HepG2 (cell line): ENCODE data around the gene TCF25. TPM values are rescaled to one million over a fixed set of nuclear protein-coding genes. Genes with fewer than 3 reads are reported as not detected.

ENCODE experiments used
- GLI4 ChIP-seq: sonication (generic); formaldehyde crosslinking; IDR thresholded peaks from 2 replicates; pipeline ENCODE4 v1.5.1; 2020; ENCODE audit warnings: missing genetic modification reagents, mild to moderate bottlenecking, moderate library complexity, borderline replicate concordance
- PHF5A ChIP-seq: IDR thresholded peaks from one replicate; pipeline ENCODE4 v1.6.1; 2018; ENCODE audit warnings: low read depth, missing genetic modification reagents; ENCODE audit not compliant: unreplicated experiment
- POGZ ChIP-seq: sonication (generic); formaldehyde crosslinking; IDR thresholded peaks from 2 replicates; pipeline ENCODE4 v1.4.0; 2020; ENCODE audit warnings: mild to moderate bottlenecking, missing genetic modification reagents
- RAD21 ChIP-seq: fragments of 450-650 bp; formaldehyde crosslinking; IDR thresholded peaks from 2 replicates; pipeline ENCODE4 v1.5.0; 2020; ENCODE audit warnings: mild to moderate bottlenecking
- STAG1 ChIP-seq: sonication (generic); formaldehyde crosslinking; IDR thresholded peaks from 2 replicates; pipeline ENCODE4 v1.4.0; 2020; ENCODE audit warnings: missing genetic modification reagents
- ZNF30 ChIP-seq: sonication (generic); formaldehyde crosslinking; IDR thresholded peaks from 2 replicates; pipeline ENCODE4 v1.5.0; 2020; ENCODE audit warnings: mild to moderate bottlenecking, missing genetic modification reagents
- polyA plus RNA-seq, 8 experiments: library from polyadenylated mRNA; depleted of rRNA in 3 of 8; stranded (reverse) in 7 of 8; unstranded in 1 of 8; fragments of >200 nt; fragmentation: Illumina TruSeq in 4 of 8; extraction: Trizol in 4 of 8; gene quantifications; 2 replicates each; pipeline versions ENCODE4 v1.2.1 to v1.2.3, GENCODE V29; 2011 to 2016; ENCODE audit warnings: low read depth in 4 of 8, missing spikeins in 1 of 8, mixed read lengths in 1 of 8; ENCODE audit not compliant: insufficient read depth in 1 of 8
- total RNA-seq, 5 experiments: library from RNA; depleted of rRNA; stranded (reverse); fragments of >200 nt; fragmentation: Illumina TruSeq; extraction: Trizol; gene quantifications; 2 replicates each; pipeline ENCODE4 v1.2.3, GENCODE V29; 2016; ENCODE audit warnings: low read depth in 1 of 5
- TF ChIP-seq, protein P1 (sequence below): sonication (generic); formaldehyde crosslinking; IDR thresholded peaks from 2 replicates; pipeline ENCODE4 v1.4.0; 2020; ENCODE audit warnings: mild to moderate bottlenecking, missing genetic modification reagents
- TF ChIP-seq, protein P2 (sequence below): sonication (generic); formaldehyde crosslinking; IDR thresholded peaks from 2 replicates; pipeline ENCODE4 v1.4.0; 2020; ENCODE audit warnings: missing genetic modification reagents
- TF ChIP-seq, protein P3 (sequence below): sonication (generic); formaldehyde crosslinking; IDR thresholded peaks from 2 replicates; pipeline ENCODE4 v1.4.0; 2020; ENCODE audit warnings: mild to moderate bottlenecking, missing genetic modification reagents, borderline replicate concordance
- TF ChIP-seq, protein P4 (sequence below): sonication (generic); formaldehyde crosslinking; conservative IDR thresholded peaks from 2 replicates; pipeline ENCODE4 v1.4.0; 2020; ENCODE audit warnings: mild to moderate bottlenecking, missing genetic modification reagents, moderate library complexity
- TF ChIP-seq, protein P5 (sequence below): conservative IDR thresholded peaks from 2 replicates; pipeline ENCODE4 v1.6.1; 2018; ENCODE audit warnings: missing genetic modification reagents

The TCF25 gene
- total and polyA plus RNA-seq, 2 of the 13 experiments (the other 11 are each of a cell fraction or from before 2014, with no cell fraction given), result 138 to 206 TPM

DNA sequence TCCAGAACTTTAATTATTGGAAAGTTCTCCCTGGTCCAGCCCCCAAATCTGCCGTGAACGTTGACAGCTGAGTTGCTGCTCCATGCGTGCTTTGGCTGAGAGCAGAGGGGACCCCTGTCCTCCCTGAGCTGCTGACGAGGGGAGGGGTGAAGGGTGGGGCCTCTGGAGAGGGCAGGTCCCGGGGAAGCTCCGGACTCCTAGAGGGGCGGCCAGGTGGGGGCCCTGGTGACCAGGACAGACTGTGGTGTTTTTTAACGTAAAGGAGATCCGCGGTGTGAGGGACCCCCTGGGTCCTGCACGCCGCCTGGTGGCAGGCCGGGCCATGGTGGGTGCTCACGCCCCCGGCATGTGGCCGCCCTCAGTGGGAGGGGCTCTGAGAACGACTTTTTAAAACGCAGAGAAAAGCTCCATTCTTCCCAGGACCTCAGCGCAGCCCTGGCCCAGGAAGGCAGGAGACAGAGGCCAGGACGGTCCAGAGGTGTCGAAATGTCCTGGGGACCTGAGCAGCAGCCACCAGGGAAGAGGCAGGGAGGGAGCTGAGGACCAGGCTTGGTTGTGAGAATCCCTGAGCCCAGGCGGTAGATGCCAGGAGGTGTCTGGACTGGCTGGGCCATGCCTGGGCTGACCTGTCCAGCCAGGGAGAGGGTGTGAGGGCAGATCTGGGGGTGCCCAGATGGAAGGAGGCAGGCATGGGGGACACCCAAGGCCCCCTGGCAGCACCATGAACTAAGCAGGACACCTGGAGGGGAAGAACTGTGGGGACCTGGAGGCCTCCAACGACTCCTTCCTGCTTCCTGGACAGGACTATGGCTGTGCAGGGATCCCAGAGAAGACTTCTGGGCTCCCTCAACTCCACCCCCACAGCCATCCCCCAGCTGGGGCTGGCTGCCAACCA lies 45.3 kb downstream of the TCF25 start, which contains the start of gene MC1R (continued):
- TF ChIP-seq RAD21 (CRISPR knock-in tag) (peak; percentile 67), GLI4 (CRISPR knock-in tag) (no peak), PHF5A (CRISPR knock-in tag) (no peak), STAG1 (CRISPR knock-in tag) (peak; percentile 63), POGZ (CRISPR knock-in tag) (peak; percentile 64; the same call in 1 of the 2 replicates), ZNF30 (no peak)
- TF ChIP-seq, protein P1, sequence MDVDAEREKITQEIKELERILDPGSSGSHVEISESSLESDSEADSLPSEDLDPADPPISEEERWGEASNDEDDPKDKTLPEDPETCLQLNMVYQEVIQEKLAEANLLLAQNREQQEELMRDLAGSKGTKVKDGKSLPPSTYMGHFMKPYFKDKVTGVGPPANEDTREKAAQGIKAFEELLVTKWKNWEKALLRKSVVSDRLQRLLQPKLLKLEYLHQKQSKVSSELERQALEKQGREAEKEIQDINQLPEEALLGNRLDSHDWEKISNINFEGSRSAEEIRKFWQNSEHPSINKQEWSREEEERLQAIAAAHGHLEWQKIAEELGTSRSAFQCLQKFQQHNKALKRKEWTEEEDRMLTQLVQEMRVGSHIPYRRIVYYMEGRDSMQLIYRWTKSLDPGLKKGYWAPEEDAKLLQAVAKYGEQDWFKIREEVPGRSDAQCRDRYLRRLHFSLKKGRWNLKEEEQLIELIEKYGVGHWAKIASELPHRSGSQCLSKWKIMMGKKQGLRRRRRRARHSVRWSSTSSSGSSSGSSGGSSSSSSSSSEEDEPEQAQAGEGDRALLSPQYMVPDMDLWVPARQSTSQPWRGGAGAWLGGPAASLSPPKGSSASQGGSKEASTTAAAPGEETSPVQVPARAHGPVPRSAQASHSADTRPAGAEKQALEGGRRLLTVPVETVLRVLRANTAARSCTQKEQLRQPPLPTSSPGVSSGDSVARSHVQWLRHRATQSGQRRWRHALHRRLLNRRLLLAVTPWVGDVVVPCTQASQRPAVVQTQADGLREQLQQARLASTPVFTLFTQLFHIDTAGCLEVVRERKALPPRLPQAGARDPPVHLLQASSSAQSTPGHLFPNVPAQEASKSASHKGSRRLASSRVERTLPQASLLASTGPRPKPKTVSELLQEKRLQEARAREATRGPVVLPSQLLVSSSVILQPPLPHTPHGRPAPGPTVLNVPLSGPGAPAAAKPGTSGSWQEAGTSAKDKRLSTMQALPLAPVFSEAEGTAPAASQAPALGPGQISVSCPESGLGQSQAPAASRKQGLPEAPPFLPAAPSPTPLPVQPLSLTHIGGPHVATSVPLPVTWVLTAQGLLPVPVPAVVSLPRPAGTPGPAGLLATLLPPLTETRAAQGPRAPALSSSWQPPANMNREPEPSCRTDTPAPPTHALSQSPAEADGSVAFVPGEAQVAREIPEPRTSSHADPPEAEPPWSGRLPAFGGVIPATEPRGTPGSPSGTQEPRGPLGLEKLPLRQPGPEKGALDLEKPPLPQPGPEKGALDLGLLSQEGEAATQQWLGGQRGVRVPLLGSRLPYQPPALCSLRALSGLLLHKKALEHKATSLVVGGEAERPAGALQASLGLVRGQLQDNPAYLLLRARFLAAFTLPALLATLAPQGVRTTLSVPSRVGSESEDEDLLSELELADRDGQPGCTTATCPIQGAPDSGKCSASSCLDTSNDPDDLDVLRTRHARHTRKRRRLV, result peak; percentile 68; the same call in 1 of the 2 replicates
- TF ChIP-seq, protein P2, sequence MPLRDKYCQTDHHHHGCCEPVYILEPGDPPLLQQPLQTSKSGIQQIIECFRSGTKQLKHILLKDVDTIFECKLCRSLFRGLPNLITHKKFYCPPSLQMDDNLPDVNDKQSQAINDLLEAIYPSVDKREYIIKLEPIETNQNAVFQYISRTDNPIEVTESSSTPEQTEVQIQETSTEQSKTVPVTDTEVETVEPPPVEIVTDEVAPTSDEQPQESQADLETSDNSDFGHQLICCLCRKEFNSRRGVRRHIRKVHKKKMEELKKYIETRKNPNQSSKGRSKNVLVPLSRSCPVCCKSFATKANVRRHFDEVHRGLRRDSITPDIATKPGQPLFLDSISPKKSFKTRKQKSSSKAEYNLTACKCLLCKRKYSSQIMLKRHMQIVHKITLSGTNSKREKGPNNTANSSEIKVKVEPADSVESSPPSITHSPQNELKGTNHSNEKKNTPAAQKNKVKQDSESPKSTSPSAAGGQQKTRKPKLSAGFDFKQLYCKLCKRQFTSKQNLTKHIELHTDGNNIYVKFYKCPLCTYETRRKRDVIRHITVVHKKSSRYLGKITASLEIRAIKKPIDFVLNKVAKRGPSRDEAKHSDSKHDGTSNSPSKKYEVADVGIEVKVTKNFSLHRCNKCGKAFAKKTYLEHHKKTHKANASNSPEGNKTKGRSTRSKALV (CRISPR knock-in tag), result no peak; the same call in 1 of the 2 replicates
- TF ChIP-seq, protein P3, sequence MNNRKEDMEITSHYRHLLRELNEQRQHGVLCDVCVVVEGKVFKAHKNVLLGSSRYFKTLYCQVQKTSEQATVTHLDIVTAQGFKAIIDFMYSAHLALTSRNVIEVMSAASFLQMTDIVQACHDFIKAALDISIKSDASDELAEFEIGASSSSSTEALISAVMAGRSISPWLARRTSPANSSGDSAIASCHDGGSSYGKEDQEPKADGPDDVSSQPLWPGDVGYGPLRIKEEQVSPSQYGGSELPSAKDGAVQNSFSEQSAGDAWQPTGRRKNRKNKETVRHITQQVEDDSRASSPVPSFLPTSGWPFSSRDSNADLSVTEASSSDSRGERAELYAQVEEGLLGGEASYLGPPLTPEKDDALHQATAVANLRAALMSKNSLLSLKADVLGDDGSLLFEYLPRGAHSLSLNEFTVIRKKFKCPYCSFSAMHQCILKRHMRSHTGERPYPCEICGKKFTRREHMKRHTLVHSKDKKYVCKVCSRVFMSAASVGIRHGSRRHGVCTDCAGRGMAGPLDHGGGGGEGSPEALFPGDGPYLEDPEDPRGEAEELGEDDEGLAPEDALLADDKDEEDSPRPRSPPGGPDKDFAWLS (CRISPR knock-in tag), result 0 out of 2 replicates have a peak, but pooled peaks have one; percentile 26
- TF ChIP-seq, protein P4, sequence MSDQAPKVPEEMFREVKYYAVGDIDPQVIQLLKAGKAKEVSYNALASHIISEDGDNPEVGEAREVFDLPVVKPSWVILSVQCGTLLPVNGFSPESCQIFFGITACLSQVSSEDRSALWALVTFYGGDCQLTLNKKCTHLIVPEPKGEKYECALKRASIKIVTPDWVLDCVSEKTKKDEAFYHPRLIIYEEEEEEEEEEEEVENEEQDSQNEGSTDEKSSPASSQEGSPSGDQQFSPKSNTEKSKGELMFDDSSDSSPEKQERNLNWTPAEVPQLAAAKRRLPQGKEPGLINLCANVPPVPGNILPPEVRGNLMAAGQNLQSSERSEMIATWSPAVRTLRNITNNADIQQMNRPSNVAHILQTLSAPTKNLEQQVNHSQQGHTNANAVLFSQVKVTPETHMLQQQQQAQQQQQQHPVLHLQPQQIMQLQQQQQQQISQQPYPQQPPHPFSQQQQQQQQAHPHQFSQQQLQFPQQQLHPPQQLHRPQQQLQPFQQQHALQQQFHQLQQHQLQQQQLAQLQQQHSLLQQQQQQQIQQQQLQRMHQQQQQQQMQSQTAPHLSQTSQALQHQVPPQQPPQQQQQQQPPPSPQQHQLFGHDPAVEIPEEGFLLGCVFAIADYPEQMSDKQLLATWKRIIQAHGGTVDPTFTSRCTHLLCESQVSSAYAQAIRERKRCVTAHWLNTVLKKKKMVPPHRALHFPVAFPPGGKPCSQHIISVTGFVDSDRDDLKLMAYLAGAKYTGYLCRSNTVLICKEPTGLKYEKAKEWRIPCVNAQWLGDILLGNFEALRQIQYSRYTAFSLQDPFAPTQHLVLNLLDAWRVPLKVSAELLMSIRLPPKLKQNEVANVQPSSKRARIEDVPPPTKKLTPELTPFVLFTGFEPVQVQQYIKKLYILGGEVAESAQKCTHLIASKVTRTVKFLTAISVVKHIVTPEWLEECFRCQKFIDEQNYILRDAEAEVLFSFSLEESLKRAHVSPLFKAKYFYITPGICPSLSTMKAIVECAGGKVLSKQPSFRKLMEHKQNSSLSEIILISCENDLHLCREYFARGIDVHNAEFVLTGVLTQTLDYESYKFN (CRISPR knock-in tag), result peak; percentile 9; the same call in 1 of the 2 replicates
- TF ChIP-seq, protein P5, sequence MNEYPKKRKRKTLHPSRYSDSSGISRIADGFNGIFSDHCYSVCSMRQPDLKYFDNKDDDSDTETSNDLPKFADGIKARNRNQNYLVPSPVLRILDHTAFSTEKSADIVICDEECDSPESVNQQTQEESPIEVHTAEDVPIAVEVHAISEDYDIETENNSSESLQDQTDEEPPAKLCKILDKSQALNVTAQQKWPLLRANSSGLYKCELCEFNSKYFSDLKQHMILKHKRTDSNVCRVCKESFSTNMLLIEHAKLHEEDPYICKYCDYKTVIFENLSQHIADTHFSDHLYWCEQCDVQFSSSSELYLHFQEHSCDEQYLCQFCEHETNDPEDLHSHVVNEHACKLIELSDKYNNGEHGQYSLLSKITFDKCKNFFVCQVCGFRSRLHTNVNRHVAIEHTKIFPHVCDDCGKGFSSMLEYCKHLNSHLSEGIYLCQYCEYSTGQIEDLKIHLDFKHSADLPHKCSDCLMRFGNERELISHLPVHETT (CRISPR knock-in tag), result no peak
